Activated naive CD8-positive, alpha-beta T cell treated with anti-CD3 and anti-CD28 coated beads for 36 hours (primary cell): ENCODE measurements around the gene KCNA5. TPM values are rescaled to one million over a fixed set of nuclear protein-coding genes. Genes with fewer than 3 reads are reported as not detected.

ENCODE experiments used
- DNase-seq: peaks from one replicate; pipeline ENCODE4 v3.0.0; 2021
- H3K27ac Mint-ChIP-seq: one replicate; pipeline ENCODE4 v1.8.0; 2022; ENCODE audit warnings: mild to moderate bottlenecking, moderate library complexity, mixed read lengths
- H3K27me3 Mint-ChIP-seq: one replicate; pipeline ENCODE4 v1.8.0; 2022; ENCODE audit warnings: mild to moderate bottlenecking, mixed read lengths
- H3K36me3 Mint-ChIP-seq: one replicate; pipeline ENCODE4 v1.8.0; 2021; ENCODE audit warnings: mild to moderate bottlenecking, mixed read lengths
- H3K4me1 Mint-ChIP-seq: one replicate; pipeline ENCODE4 v1.8.0; 2021; ENCODE audit warnings: mixed read lengths
- H3K4me3 Mint-ChIP-seq: one replicate; pipeline ENCODE4 v1.8.0; 2022; ENCODE audit warnings: mild to moderate bottlenecking, moderate library complexity, mixed read lengths
- H3K9me3 Mint-ChIP-seq: one replicate; pipeline ENCODE4 v1.8.0; 2022; ENCODE audit warnings: mixed read lengths
- total RNA-seq, 2 experiments: library from RNA; stranded (reverse); gene quantifications; one replicate each; pipeline ENCODE4 v1.2.3, GENCODE V29; 2021

The KCNA5 gene
- total RNA-seq, 2 experiments from 2014 or later = not detected

GRCh38 chr12:5094551-5094950 is 50.9 kb downstream of the KCNA5 start:
- no peaks in the 10 kb centered on the region for H3K4me1 Mint-ChIP-seq
- H3K36me3 Mint-ChIP-seq = no peaks in the 10 kb centered on the region
- no peak overlapping the region for H3K27ac Mint-ChIP-seq
- peaks cover 22% of the 10 kb centered on the region for H3K27me3 Mint-ChIP-seq
- DNase-seq = no peak
- H3K4me3 Mint-ChIP-seq = no peak overlapping the region
- H3K9me3 Mint-ChIP-seq = no peaks in the 10 kb centered on the region

DNA sequence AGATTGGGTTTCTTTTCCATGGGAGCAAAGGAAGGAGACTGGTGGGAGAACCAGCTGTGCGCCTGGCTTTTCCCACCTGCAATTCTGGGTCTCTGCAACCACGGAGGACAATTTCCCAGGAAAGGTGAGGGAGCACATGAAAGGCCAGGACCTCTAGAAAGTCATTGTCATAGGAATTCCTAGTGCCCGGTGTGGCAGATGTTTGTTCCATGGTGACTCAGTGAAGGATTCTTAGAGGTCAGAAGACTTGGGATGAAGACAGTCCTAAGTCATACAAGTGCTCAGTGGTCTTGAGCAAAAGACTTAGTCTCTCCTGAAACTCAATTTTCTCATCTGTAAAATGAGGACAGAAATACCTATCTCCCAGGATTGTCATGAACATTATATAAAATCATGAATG is 51.3 kb downstream of the KCNA5 start:
- H3K36me3 Mint-ChIP-seq = no peaks in the 10 kb centered on the region
- no peaks in the 10 kb centered on the region for H3K4me1 Mint-ChIP-seq
- peaks cover 22% of the 10 kb centered on the region for H3K27me3 Mint-ChIP-seq
- H3K4me3 Mint-ChIP-seq = no peak overlapping the region
- H3K9me3 Mint-ChIP-seq = no peaks in the 10 kb centered on the region
- no peak for DNase-seq
- H3K27ac Mint-ChIP-seq = no peak overlapping the region

Other genes starting within 250 kb of the KCNA5 start
- under 1 TPM; 0.04 TPM for gene KCNA1, start 134.0 kb upstream of the KCNA5 start, total RNA-seq